ENCODE results near the gene CDH20.

The CDH20 gene

DNA sequence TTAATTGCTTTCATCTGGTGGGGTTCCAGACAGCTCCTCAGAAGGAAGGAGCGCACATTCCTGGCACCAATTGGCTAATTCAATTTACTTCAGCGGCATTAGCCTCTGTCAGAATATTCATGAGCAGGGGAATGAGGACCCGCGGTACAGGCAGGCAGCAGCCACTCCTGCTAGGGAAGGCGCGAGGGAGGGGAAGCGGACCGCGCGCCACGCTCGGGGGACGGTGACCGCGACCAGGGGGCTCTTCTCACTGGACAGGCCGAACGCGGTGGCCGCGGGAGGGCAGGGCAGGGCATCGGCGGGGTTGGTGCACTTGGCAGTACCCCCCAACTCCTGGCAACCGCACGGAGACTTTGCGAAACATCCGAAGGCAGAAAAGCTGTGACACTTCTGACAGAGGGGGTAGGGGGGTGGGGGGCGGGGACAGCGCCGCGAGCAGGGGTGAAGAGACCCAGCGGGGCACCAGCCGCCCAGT is at the start of gene CDH20:
Gene CDH20 (plus strand): TSS at position 160 of the 475 bp plus-strand sequence.
- DNase-seq (ENCODE audit: low spot score): no peak

DNA sequence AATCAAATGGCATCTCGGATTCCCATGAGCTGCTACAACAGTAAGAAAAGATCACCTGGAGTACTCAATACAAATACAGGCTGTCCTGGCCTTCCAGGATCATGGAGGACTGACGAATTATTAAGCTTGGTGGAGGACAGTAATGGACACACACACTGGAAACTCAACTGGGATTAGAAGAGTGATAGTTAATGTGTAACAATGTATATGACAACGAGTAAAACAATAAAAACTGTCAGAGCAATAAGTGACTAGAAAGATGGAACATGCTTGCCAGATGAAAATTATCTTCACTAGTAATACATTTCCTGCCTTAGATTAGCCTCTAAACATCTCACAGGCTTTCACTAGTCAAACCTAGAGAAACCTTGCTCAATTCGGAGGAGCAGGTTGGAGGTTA is 49.2 kb upstream of the CDH20 start:
- DNase-seq (ENCODE audit: low spot score): no peak

DNA sequence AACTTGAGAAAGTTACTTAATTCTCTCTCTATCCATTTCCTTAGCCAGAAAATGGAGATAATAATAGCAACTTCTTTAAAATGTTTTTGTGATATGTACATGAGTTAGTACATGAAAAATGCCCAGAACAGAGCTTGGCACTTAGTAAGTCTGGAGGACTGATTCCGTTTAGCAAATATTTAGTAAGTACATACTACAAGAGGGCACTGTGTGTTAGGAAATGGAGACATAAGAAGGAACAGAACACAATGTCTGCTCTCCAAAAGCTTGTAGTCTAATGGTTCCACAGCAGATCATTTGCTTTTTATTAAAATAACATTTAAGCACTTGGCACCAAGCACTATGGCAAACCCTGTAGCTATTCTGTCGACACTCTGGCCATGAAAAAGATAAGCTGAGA is 47.5 kb upstream of the CDH20 start:
- no peak for DNase-seq (ENCODE audit: low spot score)

DNA sequence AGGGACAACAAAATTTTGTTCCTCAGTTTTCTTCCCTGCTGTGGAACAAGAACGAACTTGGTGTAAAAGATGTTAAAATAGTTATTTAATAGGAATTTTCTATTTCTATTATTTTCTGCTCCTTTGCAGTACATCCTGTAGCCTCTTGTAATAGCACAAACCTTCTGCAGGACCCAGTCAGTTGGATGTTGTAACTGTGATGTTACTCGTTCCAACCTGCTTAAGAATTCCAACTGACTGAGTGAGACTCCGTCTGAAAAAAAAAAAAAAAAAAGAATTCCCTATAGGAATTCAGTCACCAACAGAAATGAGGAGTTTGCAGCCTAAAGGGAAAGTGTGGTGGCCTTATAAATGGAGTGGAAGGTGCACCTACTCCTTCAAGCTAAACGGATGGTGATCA is 46.4 kb upstream of the CDH20 start:
- no peak for DNase-seq (ENCODE audit: low spot score)

DNA sequence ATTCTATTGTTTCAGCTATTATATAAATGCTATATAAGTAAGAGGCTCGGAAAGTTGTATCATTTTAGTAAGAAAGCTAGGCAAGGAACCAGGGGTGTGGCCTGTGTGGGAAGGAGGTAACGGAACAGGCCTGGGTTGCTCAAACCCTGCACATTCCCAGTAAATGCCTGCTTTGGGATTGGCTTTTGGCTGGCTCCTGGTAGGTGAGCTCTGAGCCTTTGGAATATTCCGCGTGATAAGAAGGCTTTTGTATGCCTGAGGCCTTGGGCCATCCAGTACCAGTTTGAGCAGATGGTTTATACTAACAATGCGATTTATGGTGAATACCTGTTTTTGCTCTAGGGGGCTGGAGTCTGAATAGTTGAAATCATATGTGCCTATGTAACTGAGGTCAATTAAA is 42.6 kb upstream of the CDH20 start:
- no peak for DNase-seq (ENCODE audit: low spot score)

DNA sequence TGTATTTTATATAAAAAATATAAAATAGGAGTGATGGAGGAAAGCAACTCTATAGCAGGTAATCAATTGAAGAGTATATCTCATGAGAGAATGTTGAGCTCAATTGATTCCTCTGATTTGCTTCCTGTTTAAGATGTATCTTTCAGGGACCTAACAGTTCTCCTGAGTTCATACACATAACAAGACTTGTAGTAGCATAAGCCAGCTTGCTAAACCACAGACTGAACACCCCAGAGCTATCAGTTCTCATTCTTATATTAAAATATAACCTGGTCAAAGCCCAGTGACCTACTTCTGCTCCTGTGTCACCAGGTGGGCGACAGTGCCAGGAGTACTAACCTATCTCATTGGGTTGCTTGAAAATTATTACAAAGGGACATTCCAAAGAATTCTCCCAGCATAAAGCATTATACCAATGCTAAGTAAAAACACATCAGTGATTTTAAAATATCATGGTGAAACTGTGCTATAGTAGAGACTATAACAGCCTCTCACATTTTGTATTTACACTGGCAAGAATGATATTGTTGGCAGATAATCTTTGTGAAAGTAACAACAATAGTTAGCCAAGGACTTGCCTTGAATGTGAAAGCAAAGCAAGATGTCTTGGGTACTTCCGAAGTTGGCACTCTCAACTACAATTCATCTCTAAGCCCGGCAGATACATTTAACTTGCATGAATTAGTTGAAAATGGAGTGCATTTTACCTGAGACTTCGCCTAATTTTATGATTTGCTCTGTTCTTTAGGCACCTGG is 40.8 kb upstream of the CDH20 start:
- DNase-seq (ENCODE audit: low spot score): no peak

DNA sequence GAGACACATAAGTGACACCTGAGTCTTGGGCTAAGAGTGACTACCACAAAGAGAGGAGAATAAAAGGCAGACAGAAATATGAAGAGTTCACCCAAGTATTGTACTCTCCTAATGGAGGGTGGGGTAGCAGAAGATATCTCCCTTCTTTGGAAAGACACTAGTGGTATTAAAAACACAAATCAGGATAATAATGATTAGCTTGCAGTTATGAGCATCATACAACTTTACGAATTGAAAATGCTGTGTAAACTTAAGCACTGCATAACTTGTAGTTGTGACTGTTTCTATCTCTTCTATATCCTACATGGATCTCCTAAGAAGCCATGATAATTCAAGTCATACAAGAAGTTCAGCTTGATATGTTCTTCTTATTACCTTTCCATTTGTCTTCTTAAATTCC is 38.1 kb upstream of the CDH20 start:
- DNase-seq (ENCODE audit: low spot score): no peak

DNA sequence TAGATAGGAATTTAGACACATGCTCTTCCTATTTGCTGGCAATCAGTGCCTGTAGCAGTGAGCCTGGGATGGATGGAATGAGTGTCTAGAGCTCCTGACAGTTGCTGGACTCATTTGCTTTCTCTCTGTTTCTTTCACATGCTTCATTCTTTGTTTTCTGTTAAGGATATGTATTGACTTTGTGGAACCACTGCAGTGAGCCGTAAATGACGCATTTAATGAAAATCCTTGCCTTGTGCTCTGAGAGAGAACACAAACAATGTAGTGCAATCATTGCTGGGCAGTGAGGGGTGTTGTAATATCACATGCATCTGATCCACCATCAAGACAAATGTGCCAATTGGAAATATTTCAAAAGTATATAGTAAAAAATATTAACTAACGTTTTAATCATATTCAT is 25.2 kb upstream of the CDH20 start:
- no peak for DNase-seq (ENCODE audit: low spot score)

DNA sequence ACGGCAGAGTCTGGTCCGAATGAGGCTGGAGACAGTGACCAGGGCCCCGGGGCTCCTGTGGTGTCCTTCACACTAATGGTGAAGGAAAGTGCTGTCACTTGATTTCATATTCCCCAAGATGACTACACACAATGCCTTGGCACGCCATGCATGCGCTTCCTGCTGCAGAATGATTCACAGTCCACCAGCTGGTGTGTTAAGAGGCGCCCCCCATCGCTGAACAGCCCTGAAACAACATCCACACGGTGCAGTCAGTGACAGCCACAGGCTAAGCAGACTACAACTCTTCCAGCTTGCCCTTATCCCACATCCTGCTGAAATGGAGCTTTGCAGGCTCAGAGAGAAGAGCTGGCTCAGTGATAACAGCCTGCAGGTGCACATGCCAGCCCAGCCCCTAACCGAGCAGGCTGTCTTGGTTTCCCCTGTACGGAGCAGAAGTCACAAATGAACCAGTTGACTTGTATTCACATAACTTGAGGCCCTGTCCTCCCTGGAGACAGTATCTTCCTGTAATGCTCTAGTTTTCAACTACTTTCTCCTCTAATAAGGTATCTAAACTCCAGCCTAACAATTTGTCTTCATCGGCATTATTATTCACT is 24.3 kb upstream of the CDH20 start:
- no peak for DNase-seq (ENCODE audit: low spot score)

DNA sequence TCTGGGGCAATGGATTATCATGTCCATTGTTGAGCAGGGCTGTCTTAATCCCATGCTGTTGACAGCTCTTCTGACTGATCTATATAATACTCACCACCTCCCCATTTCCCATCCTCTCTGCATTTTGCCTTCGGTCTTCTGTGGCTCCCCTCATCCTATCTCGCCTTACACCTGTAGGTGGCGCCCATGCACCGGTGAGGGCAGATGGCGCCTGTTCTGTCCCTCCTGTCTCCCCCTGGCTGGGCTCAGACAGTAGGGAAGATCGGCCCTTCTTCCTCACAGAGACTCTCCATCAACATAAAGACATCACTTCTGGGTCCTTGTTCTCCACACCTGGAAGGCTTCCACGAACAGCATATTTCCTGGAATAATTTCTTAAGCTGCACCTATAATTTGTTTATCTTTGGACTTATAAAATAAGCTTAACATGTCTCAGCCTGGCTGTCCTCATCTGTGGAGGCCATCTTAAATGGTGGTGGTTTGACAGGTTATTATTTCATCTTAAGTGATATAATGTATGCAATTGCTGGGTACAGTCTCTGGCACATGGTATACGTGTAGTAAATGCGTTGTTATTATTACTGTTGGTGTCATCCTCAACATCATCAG is 10.9 kb upstream of the CDH20 start:
- DNase-seq (ENCODE audit: low spot score): peak; percentile 79

DNA sequence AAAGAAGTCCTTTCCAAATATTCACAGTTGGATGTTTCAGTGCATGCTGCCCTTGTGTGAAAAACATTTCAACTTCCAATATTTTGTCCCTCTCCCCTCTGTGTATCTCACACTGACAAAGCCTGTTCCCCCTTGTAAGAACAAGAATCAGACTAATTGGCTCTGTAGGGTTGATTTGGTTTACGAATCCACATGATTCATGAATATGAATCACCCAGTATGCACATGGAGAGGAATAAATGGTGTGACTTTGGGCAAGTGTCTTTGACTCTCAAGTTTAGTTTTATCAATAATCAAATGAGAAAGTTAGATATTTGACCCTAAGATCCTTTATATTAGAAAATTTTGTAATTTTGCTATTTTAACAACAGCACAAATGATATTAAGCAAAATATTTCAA is 9.3 kb upstream of the CDH20 start:
- DNase-seq (ENCODE audit: low spot score): no peak

DNA sequence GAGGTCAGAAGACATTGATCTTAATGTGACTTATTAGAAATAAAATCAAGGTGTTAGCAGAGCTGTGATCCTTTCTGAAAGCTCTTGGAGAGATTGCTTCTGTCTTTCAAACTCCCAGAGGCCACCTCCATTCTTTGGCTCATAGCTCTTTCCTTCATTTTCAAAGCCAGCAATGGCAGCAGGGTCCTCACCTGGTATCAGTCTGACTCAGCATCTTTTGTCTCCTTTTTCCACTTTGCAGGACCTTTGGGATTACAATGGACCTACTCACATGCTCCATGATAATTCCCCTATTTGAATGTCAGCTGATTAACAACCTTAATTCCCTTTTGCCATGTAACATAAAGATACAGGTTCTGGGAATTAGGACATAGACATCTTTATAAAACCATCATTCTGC is 6.8 kb upstream of the CDH20 start:
- no peak for DNase-seq (ENCODE audit: low spot score)

DNA sequence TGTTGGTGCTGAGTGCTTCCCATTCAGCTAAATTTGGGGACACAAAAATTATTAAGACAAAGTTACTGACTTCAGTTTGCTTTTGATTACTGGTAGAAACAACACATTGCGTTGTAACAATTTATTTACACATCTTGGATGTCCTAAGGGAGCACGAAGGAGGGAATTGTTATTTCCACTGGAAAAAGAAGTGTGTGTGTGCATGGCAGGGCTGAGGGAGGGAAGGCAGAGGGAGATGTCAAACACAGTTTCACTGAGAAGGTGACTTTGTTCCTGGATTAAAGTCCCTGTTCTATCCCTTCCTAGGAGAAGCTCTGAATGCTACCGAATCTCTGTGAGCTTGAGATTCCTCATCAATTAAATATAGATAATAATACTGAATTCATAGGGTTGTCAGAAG is 3.8 kb upstream of the CDH20 start:
- no peak for DNase-seq (ENCODE audit: low spot score)

DNA sequence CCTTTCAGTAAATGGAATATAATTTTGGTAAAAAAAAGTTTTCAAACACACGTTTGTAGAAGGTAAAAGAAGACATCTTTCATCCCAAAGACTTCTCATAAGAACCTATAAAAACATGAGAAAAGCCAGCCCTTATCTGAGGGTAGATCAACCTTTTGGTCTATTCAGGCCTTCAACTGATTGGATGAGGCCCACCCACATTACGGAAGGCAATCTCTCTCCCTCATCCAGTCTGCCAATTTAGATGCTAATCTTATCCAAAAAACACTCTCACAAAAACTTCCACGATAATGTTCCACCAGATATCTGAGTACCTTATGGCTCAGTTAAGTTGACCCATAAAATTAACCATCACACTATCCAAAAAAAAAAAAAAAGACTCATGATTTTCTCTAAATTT is 2.2 kb upstream of the CDH20 start:
- no peak for DNase-seq (ENCODE audit: low spot score)

DNA sequence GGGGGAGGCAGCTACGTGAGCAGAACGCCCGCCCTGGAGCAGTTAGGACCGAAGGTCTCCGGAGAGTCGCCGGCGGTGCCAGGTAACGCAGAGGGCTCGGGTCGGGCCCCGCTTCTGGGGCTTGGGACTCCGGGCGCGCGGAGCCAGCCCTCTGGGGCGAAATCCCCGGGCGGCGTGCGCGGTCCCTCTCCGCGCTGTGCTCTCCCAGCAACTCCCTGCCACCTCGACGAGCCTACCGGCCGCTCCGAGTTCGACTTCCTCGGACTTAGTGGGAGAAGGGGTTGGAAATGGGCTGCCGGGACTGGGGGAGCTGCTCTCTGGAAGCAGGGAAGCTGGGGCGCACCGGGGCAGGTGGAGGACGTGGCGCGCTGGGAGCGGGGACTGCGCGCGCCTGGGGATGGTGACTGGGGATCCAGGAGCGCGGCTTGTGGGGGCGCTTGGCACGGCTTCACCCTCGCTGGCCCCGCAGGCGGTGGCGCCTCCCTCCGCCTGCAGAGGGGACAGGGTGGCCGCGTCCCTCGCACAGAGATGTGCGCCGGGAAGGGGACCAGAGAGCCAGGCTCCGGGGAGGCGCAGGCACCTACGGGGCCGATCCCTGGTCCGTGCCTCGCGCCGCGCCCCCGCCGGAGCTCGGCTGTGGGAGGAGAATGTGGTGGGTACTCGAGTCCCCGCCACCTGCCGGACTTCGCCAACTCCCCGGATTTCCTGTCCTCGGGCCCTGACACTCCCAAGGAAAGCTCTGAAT is 688 bp downstream of the CDH20 start:
- DNase-seq (ENCODE audit: low spot score): peak; percentile 16

DNA sequence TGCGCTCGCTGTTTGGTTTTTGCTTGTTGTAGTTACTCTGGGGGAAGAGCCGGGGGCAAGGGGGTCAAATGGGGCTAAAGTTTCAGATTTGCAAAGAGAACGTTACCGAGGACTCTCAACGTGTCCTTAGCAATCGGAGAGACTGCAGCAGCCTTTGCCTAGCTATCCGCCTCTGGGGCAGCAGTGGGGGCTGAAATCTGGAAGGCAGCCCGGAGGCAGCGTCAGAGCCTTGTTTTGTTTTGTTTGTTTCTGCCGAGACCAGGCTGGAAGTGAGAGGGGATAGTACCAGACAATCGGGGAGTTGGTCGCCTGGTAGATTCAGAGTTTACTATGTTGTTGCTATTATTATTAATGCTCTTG is 1.2 kb downstream of the CDH20 start:
- DNase-seq (ENCODE audit: low spot score): peak; percentile 13

DNA sequence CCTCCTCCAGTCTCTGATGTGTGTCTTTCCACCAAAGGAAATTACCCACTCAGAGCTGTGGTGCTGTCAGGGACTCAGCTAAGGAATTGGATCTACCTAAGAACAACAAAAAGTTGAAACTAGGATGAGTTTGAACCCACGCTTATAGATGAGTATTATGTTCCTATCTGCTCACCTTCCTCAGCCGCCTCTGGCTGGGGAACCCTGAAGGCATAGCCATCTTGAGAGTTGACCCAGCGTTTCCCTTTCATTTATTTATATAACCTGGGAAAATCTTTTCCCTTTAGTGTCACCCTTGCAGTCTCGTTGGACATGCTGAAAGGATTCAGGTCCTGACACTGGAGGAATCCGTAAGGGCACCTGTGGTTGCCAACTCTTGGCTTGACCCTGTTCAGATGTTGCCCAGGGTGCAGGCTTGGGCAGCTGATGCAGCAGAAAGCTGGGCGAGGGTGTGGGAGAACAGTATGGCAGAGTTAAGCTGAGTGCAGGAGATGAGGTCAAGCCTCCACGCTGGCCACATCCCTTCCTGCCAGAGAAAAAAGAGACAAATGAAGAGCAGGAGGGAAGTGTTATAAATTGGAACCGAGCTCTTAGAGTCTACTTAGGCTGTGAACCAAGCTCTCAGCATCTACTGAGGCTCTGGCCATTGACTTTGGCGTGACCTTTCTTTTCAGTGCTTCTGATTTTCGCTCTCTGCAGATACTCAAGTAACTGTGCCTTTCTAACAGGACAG is 1.9 kb downstream of the CDH20 start:
- no peak for DNase-seq (ENCODE audit: low spot score)

DNA sequence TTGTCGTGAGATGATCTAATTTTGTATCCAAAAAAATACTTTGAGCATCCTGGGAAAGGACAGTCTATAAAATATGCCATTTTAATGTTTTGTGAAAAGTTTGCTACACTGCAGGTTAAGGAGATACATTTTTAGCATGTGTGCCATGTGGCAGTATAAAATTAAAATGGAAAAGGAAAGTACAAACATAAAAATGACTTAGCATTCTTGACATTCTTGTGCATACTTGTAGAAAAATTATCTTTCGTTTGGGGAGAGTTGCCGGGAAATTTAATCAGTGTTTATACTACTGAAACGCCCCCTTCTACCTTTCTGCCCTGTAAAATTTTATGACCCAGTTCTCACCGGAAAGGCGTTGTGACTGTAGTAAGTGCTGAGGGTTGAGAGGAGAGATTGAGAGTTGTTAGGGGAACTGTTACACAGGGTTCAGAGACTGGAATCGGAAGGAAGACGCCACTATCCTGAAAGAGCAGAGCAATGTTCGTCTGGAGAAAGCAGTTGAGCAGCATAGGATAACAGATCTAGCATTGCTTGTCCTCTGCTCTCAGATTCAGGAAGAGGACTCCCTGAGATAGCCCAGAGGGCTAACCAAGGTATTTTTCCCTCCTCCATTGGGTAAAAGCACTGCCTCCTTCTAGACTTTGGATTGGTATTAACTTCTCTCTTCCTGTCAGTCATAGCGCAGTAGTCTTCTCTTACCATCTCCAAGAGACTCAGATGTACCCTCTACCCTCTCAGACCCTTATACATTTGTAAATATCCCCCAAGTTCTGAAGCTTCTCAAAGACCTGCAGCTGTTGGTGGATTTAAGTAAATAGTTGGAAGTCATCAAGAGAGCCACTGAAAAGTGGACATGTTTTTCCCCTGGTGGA is 2.7 kb downstream of the CDH20 start:
- DNase-seq (ENCODE audit: low spot score): no peak

DNA sequence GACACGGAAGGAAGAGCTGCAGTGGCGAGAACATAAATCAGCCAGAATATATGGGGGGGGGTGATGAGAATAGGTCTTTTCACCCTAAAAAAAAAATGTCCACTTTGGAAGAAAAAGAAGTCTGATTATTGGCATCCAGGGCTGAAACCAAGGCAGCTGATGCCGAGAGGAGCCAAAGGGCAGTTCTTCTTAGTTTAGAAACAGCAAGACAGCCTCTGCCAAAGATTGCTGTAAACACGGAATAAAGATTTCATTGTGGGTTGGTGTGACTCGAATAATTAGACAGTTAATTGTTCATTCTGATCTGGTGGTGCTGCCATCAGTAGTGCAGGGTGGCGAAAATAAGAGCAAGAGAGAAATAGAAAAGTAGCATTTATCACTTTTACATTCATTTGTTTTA is 3.5 kb downstream of the CDH20 start:
- DNase-seq (ENCODE audit: low spot score): no peak

DNA sequence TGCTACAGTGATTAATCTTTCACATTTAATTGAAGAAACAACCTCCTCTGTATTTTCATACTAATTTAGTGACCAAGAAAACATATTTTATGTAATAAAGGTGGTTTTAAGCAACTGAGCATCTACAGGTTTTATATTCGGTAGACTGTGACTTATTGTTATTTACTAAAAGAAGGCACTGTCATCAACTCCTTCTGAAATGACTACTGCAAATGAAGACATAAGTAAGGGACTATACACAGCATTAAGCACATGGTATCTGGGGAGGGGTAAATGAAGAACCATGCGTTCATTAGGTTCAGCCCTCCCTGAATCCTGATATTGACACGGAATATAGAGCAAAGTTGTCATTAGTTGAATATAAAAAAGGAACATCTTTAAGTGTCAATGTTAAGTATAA is 4.3 kb downstream of the CDH20 start:
- no peak for DNase-seq (ENCODE audit: low spot score)

DNA sequence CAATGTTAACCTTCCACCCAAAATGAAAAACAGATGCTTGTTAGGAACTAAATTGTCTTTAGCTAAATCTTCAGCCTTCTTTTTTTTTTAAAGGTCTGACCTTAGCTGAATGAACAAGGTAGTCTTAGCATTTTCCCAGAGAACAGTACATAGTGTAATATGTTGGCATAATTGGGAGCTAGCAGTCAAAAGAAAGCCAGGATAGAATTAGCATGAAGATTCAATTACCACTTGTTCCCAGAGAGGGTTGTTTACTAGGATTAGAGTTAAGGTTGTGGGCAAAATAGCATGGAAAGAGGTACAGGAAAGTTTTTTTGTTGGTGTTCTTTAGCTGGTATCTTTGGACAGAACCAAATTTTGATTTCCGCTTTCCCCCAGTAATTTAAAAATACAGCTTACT is 6.9 kb downstream of the CDH20 start:
- no peak for DNase-seq (ENCODE audit: low spot score)
